GM12891 (cell line): ENCODE measurements around the gene CADPS.

ENCODE experiments used
- PAX5 ChIP-seq: IDR thresholded peaks from 2 replicates; pipeline ENCODE4 v1.6.1; 2011; ENCODE audit warnings: low read length, moderate library complexity, mild to moderate bottlenecking; ENCODE audit not compliant: insufficient read depth, severe bottlenecking
- POLR2A ChIP-seq: IDR thresholded peaks from 2 replicates; pipeline ENCODE4 v1.6.1; 2011; ENCODE audit warnings: low read depth, low read length, control low read depth
- POLR2AphosphoS5 ChIP-seq: IDR thresholded peaks from 2 replicates; pipeline ENCODE4 v1.6.1; 2011; ENCODE audit warnings: low read depth, low read length, control low read depth
- SPI1 ChIP-seq: IDR thresholded peaks from 2 replicates; pipeline ENCODE4 v1.6.1; 2011; ENCODE audit warnings: low read depth, low read length, control low read depth
- TAF1 ChIP-seq: IDR thresholded peaks from 2 replicates; pipeline ENCODE4 v1.6.1; 2011; ENCODE audit warnings: low read depth, low read length, control low read depth

DNA sequence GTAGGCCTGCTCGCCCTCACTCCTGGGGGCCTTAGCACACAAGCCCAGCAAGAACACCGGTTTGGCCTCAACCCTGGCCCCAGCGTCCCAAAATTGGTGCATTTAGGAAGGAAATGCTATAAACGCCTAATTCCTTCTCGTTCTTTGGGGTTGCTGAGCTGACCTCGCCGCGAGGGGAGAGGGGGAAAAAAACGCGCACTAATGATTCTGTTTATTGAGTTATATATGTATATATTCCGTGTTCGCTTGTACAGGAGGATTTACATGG lies 505.8 kb downstream of the CADPS start:
- TF ChIP-seq TAF1: no peak
- no peak for TF ChIP-seq POLR2A
- no peak for TF ChIP-seq POLR2AphosphoS5
- no peak for TF ChIP-seq SPI1
- TF ChIP-seq PAX5: no peak
